B cell (primary cell): ENCODE measurements around the gene GRIK2. TPM values are rescaled to one million over a fixed set of nuclear protein-coding genes. Genes with fewer than 3 reads are reported as not detected.

Source experiments
- ATAC-seq: fragments of 200-7000 bp; cut with Tn5 transposase; one replicate; pipeline ENCODE4 v1.10.0; 2021; ENCODE audit warnings: low read depth, mild to moderate bottlenecking, moderate number of reproducible peaks, moderate library complexity
- CTCF ChIA-PET: fragments of 350-600 bp; sonication (Branson Sonifier 250); formaldehyde crosslinking; loops from one replicate; lab custom pipeline; 2021; ENCODE audit warnings: antibody characterized with exemption, inconsistent platforms; lab: Charles Lee
- POLR2A ChIA-PET: fragments of 350-600 bp; sonication (Branson Sonifier 250); formaldehyde crosslinking; loops from one replicate; lab custom pipeline; 2021; ENCODE audit warnings: antibody characterized with exemption; lab: Charles Lee
- DNase-seq: peaks from one replicate; pipeline ENCODE4 v3.0.0; 2013
- H2AFZ ChIP-seq: 2 replicates; pipeline ENCODE4 v1.6.1; 2012; ENCODE audit warnings: mild to moderate bottlenecking, low read depth, low read length; ENCODE audit not compliant: insufficient read depth, poor library complexity, severe bottlenecking
- H3K27ac ChIP-seq, 2 donors: 1 replicate in 1 of 2; 2 replicates in 1 of 2; pipeline ENCODE4 v1.5.1; 2012 to 2013; ENCODE audit warnings: low read length in 2 of 2, mild to moderate bottlenecking in 2 of 2, moderate library complexity in 1 of 2
- H3K27me3 ChIP-seq, 4 experiments: fragments of 200-600 bp in 1 of 4; sonication (generic) in 1 of 4; replicated peaks in 1 of 4; 1 replicate in 2 of 4; 2 replicates in 2 of 4; pipeline versions ENCODE4 v1.6.1 to v1.7.0; 2013 to 2016; ENCODE audit warnings: low read length in 3 of 4, mild to moderate bottlenecking in 2 of 4, mixed read lengths in 1 of 4, moderate library complexity in 1 of 4; ENCODE audit not compliant: insufficient read depth in 4 of 4, control insufficient read depth in 3 of 4; ENCODE audit errors: control extremely low read depth in 1 of 4
- H3K36me3 ChIP-seq, 2 experiments: replicated peaks in 1 of 2; 1 replicate in 1 of 2; 2 replicates in 1 of 2; pipeline versions ENCODE4 v1.6.1 to v1.7.1; 2013; ENCODE audit warnings: low read length in 1 of 2; ENCODE audit not compliant: insufficient read depth in 2 of 2, control insufficient read depth in 1 of 2; ENCODE audit errors: control extremely low read depth in 1 of 2, extremely low read depth in 1 of 2
- H3K4me1 ChIP-seq, 2 donors: fragments of 200-600 bp in 1 of 2; sonication (generic) in 1 of 2; 1 replicate in 1 of 2; 2 replicates in 1 of 2; pipeline versions ENCODE4 v1.5.1 to v1.6.1; 2013 to 2017; ENCODE audit warnings: low read length in 2 of 2; ENCODE audit not compliant: control insufficient read depth in 2 of 2, insufficient read depth in 2 of 2
- H3K4me2 ChIP-seq: replicated peaks from 2 replicates; pipeline ENCODE3; 2012; ENCODE audit warnings: mild to moderate bottlenecking, low read depth, low read length; ENCODE audit not compliant: poor library complexity, severe bottlenecking
- H3K4me3 ChIP-seq, 5 experiments: fragments of 200-600 bp in 1 of 5; sonication (generic) in 1 of 5; 1 replicate in 3 of 5; 2 replicates in 2 of 5; pipeline versions ENCODE4 v1.5.1 to v1.7.0; 2011 to 2016; ENCODE audit warnings: low read length in 4 of 5, mild to moderate bottlenecking in 4 of 5, low read depth in 2 of 5, control low read depth in 1 of 5, moderate library complexity in 1 of 5; ENCODE audit not compliant: insufficient read depth in 1 of 5; ENCODE audit errors: control extremely low read depth in 1 of 5, extremely low read depth in 1 of 5
- H3K79me2 ChIP-seq: fragments of 200-600 bp; sonication (generic); one replicate; pipeline ENCODE4 v1.6.0; 2016; ENCODE audit warnings: low read length; ENCODE audit not compliant: control insufficient read depth, insufficient read depth
- H3K9ac ChIP-seq: fragments of 200-600 bp; sonication (generic); 2 replicates; pipeline ENCODE4 v1.6.1; 2017; ENCODE audit warnings: mild to moderate bottlenecking, low read length, moderate library complexity
- H3K9me3 ChIP-seq, 3 donors: one replicate each; pipeline versions ENCODE4 v1.6.1 to v1.7.1; 2013; ENCODE audit warnings: low read length in 2 of 3; ENCODE audit not compliant: control insufficient read depth in 2 of 3, insufficient read depth in 1 of 3; ENCODE audit errors: control extremely low read depth in 1 of 3
- H4K20me1 ChIP-seq: 2 replicates; pipeline ENCODE4 v1.6.0; 2012; ENCODE audit warnings: mild to moderate bottlenecking, low read length; ENCODE audit not compliant: insufficient read depth, control insufficient read depth, poor library complexity, severe bottlenecking
- H3K27ac Mint-ChIP-seq: one replicate; pipeline ENCODE4 v1.8.0; 2021; ENCODE audit warnings: mixed read lengths
- H3K27me3 Mint-ChIP-seq: one replicate; pipeline ENCODE4 v1.8.0; 2021; ENCODE audit warnings: mixed read lengths
- H3K4me1 Mint-ChIP-seq: one replicate; pipeline ENCODE4 v1.8.0; 2021; ENCODE audit warnings: mixed read lengths
- H3K4me3 Mint-ChIP-seq: one replicate; pipeline ENCODE4 v1.8.0; 2021; ENCODE audit warnings: mixed read lengths
- H3K9me3 Mint-ChIP-seq: one replicate; pipeline ENCODE4 v1.8.0; 2022; ENCODE audit warnings: mixed read lengths; ENCODE audit not compliant: insufficient read depth
- EZH2 ChIP-seq: IDR thresholded peaks from 2 replicates; pipeline ENCODE4 v1.6.1; 2012; ENCODE audit warnings: borderline replicate concordance, low read depth, mild to moderate bottlenecking, moderate library complexity, low read length; ENCODE audit not compliant: insufficient read depth, poor library complexity, severe bottlenecking
- whole genome bisulfite sequencing: methylation state at CpG from one replicate; pipeline ENCODE4 v1.1.5; 2013; ENCODE audit warnings: missing lambda C conversion rate; ENCODE audit not compliant: insufficient coverage; 5-methylcytosine and 5-hydroxymethylcytosine counted together
- intact Hi-C: fragments of 100-400 bp; cut with micrococcal nuclease; formaldehyde crosslinking; loops from one replicate; pipeline ENCODE4 v1.10.0; 2022
- polyA plus RNA-seq: library from polyadenylated mRNA; depleted of rRNA; stranded (reverse); fragments of >200 nt; gene quantifications from 2 replicates; pipeline ENCODE4 v1.2.3, GENCODE V29; 2012
- total RNA-seq, 2 donors: library from RNA; stranded (reverse); fragments of 120-200 nt in 1 of 2; gene quantifications; 1 replicate in 1 of 2; 2 replicates in 1 of 2; pipeline versions ENCODE4 v1.2.3 to v1.2.4, GENCODE V29; 2013 to 2022
- TF ChIP-seq, protein P1 (sequence below): fragments of 200-600 bp; IDR thresholded peaks from one replicate; pipeline ENCODE4 v1.8.0; 2022; ENCODE audit warnings: antibody characterized with exemption, mild to moderate bottlenecking

Gene GRIK2
- total and polyA plus RNA-seq, 2 donors (not counting 1 experiment from before 2014, with no cell fraction given), result not detected

DNA sequence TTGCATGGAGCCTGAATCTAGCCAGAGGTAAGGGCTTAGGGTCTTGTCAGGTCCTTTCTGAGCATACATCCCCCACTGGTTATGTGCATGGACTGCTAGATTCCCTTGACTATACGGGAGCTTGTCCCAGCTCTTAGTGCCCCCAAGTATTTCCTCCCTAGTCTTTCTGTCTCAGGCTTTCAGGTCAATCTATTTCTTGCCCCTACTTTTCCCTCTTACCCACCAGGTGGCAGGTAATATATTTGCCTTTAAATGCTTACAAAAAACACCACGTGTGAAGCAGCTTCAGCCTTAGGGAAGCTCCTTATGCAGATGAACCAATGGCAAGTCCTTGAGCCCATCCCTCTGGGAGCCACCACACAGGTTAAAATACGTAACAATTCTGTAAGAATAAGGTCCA, 454.2 kb downstream of the GRIK2 start:
- no peaks in the 10 kb centered on the region for H3K27me3 ChIP-seq

GRCh38 chr6:101851911-101852310, 458.4 kb downstream of the GRIK2 start:
- no peaks in the 10 kb centered on the region for H3K4me1 ChIP-seq
- no peaks in the 10 kb centered on the region for H4K20me1 ChIP-seq
- Mint-ChIP-seq H3K27me3 (no peaks in the 10 kb centered on the region), H3K4me3 (no peak overlapping the region), H3K4me1 (no peaks in the 10 kb centered on the region), H3K27ac (no peak overlapping the region), H3K9me3 (no peaks in the 10 kb centered on the region)
- no peaks in the 10 kb centered on the region for H3K36me3 ChIP-seq
- no peak overlapping the region for H3K4me2 ChIP-seq
- ATAC-seq (no peak), DNase-seq (no peak)
- H3K4me3 ChIP-seq, result no peak overlapping the region
- no peak overlapping the region for H2AFZ ChIP-seq
- WGBS, result no CpG with 5 or more reads among the region's 1 CpG
- CTCF ChIA-PET, result no interaction called here
- H3K79me2 ChIP-seq, result no peaks in the 10 kb centered on the region
- no peaks in the 10 kb centered on the region for H3K27me3 ChIP-seq
- no peak overlapping the region for H3K27ac ChIP-seq
- no peaks in the 10 kb centered on the region for H3K9me3 ChIP-seq
- H3K9ac ChIP-seq, result no peak overlapping the region
- intact Hi-C loops, result no loop called here
- POLR2A ChIA-PET, result no interaction called here
- no peak for TF ChIP-seq EZH2
- TF ChIP-seq, protein P1, sequence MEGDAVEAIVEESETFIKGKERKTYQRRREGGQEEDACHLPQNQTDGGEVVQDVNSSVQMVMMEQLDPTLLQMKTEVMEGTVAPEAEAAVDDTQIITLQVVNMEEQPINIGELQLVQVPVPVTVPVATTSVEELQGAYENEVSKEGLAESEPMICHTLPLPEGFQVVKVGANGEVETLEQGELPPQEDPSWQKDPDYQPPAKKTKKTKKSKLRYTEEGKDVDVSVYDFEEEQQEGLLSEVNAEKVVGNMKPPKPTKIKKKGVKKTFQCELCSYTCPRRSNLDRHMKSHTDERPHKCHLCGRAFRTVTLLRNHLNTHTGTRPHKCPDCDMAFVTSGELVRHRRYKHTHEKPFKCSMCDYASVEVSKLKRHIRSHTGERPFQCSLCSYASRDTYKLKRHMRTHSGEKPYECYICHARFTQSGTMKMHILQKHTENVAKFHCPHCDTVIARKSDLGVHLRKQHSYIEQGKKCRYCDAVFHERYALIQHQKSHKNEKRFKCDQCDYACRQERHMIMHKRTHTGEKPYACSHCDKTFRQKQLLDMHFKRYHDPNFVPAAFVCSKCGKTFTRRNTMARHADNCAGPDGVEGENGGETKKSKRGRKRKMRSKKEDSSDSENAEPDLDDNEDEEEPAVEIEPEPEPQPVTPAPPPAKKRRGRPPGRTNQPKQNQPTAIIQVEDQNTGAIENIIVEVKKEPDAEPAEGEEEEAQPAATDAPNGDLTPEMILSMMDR, result no peak

More for the DNA sequence above, 454.2 kb downstream of the GRIK2 start:
- Histone ChIP-seq H2AFZ (no peak overlapping the region), H3K36me3 (no peaks in the 10 kb centered on the region), H3K27ac (no peak overlapping the region), H3K4me1 (no peaks in the 10 kb centered on the region), H3K79me2 (no peaks in the 10 kb centered on the region), H3K9me3 (no peaks in the 10 kb centered on the region), H3K4me3 (no peak overlapping the region), H3K9ac (no peak overlapping the region), H4K20me1 (no peaks in the 10 kb centered on the region), H3K4me2 (no peak overlapping the region)
- H3K9me3 Mint-ChIP-seq, result no peaks in the 10 kb centered on the region
- ATAC-seq, result no peak
- no peaks in the 10 kb centered on the region for H3K4me1 Mint-ChIP-seq
- DNase-seq, result no peak
- WGBS, result 9% methylated on average over 2 of the region's 3 CpGs
- intact Hi-C loops, result no loop called here
- no peak overlapping the region for H3K4me3 Mint-ChIP-seq
- no peak for TF ChIP-seq EZH2
- TF ChIP-seq, protein P1, result no peak
- ChIA-PET POLR2A (no interaction called here), CTCF (no interaction called here)
- no peak overlapping the region for H3K27ac Mint-ChIP-seq
- no peaks in the 10 kb centered on the region for H3K27me3 Mint-ChIP-seq
